ENCODE results near the gene SLC25A28.

The SLC25A28 gene

DNA sequence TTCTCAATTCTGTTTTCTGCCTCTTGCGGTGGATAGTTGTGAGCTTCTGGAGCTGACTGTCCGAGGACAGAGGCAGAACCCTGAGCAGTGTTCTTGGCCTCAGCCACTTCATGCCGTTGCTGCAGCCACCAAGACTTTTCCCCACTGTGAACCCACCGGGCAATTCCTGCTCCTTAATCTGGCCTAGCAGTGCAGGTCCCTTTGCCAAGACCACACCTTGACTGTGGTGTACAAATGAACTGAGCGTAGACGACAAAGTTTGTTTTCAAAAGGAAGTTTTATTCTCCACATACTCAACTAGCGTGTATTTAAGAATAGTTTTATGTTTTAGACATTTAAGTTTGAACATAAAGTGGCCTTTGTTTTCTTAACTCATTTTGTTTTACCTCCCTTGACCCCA, 29.4 kb downstream of the SLC25A28 start:
- DNase-seq (ENCODE audit: low read depth in 2 of 2) = no peak

DNA sequence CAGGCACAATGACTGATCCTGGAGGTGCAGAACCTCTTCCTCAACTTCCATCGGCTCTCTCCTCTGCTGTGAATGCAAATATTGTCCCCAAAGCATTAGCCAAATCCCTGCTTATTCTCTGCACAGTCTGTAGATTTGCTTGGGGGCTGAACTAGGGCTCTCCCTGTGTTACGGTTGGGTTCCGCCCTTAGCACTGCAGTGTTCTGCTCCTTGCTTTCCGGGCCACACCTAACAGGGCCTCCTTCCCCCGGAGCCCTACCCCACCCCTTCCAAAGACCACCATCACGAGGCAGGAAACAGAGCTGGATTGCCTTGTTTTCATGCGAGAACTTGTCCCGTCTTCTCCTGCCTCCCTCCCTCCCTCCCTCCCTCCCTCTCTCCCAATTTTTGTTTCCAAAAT, 36.6 kb downstream of the SLC25A28 start:
- no peak for DNase-seq (ENCODE audit: low read depth in 2 of 2)

DNA sequence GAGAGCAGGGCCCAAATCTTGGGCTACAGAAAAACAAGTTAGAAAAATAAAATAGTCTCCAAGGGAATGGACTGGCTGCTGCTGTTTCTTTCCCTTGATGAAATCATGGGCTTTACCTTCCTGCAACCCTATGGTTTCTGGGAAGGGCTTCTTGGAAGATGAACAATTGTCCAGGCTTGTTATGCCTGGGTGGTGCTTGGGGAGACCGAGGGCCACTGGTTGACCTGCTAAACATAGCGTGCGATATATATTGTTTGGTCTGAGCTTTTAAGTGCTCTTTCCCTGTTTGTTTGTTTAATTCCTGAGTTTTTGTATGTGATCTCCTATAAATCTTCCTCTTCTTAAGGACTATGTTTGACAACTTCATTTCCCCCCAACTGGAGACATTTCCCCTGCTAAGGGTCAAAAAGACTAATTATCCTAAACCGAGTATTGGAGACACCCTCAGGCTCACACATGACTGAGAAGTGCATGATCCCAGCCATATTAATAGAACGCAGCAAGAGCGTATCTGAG, 37.9 kb downstream of the SLC25A28 start:
- no peak for DNase-seq (ENCODE audit: low read depth in 2 of 2)

DNA sequence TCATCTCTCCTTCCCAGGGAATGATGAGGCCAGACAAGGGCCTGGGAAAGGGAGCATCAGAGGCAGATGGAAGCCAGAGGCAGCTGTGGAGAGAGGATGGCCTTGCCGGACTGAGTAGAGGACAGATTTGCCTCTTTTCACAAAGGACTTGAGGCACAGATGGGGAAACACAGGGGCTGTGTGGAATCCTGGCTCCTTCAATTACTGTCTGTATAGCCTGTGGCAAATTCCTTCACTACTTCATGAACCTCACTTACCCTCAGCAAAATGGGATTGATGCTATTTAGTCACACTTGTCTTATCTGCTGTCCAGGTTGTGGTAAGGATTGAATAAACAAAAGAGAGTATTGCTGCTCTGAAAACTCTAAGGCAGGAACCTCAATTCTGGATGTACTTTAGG, 40.3 kb downstream of the SLC25A28 start:
- no peak for DNase-seq (ENCODE audit: low read depth in 2 of 2)

DNA sequence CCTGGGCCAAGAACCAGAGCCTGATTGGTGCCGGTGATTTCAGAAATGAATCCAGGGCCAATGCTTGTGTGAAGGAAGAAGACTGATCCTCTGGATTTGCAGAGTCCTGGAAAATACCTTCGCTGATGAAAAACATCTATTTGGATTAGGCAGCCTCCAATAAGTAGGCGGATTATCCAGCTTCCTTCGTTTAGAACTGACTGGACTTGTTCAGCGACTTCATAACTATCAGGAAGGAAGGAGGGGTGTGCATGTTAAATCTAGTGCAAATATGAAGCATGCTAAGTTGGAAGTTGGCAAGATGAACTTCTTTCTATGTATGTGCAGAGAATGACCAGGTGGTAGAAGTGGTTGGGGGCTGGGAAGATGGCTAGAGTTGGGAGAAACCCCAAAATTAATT, 46.4 kb downstream of the SLC25A28 start:
- no peak for DNase-seq (ENCODE audit: low read depth in 2 of 2)

DNA sequence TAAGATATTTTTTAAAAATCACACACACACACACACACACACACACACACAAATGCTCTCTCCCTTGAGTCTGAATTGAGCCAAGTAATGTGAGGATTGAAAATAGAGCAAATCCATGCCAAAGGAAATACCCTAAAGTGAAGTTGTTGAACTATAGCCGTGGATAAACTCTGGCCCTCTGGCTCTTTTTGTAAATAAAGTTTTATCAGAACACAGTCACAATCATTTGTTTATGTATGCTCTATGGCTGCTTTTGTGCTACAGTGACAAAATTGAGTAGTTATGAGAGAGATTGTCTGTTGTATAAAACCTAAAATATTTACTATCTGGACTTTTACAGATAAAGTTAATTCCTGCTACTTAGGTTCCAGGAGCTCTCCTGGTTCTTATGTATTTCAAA, 48.4 kb downstream of the SLC25A28 start:
- no peak for DNase-seq (ENCODE audit: low read depth in 2 of 2)

DNA sequence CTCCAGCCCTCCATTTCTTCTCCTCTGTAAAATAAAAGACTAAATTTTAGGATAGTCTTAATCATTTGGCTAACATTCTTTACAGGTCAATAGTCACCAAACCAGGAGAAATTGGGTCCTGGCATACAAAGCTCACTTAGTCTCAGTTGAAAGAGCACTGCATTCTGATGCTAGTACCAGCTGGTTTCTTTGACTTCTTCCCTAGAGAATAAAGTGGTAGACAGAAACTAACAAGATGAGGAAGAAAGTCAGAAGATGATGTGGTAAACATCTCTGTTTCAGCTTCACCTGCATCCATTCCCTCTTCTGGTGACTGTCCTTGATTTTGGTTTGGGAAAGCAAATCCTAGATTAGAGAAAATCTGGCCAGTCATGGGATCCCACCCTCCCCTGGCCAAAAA, 50.3 kb downstream of the SLC25A28 start:
- DNase-seq (ENCODE audit: low read depth in 2 of 2) = no peak

DNA sequence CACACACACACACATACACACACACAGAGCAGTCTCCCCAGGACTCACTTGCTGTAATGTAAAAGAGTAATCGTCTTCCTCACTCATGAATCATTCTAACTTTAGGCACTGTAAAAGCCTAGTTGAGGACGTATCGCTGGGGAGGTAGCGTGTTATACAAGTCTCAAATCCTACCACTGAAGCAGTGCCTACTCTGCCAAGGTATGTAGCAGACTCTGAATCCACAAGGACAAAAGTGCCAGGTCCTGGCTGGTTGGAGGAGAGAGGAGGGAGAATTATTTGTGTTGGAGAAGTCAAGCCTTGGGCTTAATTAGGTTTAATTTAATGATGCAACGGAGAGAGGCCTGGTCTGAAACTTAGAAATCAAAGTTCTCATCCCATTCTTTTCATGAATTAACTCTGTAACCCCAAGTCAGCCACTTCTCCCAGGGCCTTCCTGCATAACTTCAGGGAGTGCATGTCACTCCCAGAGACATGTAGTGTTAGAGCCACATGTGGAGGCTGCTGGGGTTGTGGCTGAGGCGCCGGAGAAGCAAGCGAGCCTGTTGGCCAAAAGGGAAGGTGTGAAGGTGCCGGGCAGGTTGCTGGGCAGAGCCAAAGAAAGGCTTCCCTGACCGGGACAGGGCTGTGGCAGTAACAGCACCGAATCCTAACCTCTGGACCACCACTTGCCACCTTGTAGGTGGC, 50.8 kb downstream of the SLC25A28 start:
- no peak for DNase-seq (ENCODE audit: low read depth in 2 of 2)

DNA sequence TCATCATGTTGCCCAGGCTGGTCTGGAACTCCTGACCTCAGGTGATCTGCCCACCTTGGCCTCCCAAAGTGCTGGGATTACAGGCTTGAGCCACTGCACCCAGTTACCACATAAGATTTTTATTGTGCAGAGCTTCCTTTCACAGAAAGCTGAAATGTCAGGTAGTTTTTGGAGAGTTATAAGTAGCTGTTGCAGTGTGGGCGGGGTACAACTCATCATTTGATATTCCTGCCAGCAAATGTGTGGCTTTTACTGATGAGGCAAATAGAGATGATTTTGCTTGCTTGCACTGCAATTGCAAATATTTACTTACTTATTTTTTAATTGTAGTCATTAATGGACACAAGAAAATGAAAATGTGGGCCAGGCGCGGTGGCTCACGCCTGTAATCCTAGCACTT, 55.1 kb downstream of the SLC25A28 start:
- no peak for DNase-seq (ENCODE audit: low read depth in 2 of 2)

DNA sequence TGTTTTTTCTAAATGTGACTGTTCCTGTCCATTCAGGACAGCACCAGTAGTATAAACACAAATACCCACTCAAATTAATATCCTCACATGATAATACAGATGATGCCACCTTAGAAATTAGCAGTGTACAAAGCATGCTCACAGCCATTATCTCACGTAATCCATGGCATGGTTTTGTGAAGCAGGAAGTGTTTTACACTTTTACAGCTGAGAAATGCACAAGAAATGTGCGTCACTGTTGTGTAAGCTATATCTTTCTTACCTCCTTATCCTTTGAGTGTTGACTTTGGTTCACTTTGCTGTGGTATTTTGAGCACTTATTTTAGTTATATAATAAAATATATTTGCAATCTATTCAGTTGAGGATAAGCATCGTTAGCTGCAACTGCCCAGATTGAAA, 55.9 kb downstream of the SLC25A28 start:
- no peak for DNase-seq (ENCODE audit: low read depth in 2 of 2)

DNA sequence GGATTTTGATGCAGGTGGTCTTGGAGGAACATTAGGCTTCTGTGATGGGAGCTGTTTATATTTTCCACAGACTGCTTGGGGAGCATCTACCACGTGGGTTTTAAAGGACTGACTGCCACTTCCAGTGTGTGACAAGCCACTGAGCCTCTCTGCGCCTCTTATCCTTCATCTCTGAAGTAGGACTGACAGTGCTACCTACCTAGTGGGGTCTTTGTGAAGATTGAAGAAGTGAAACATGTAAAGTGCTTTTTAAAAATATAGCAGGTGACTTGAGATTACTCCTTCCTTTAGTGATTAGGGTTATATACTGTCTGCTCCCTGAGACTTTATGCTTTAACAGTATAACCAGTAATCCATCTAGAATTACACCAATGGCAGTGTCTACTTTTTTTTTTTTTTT, 57.6 kb downstream of the SLC25A28 start:
- DNase-seq (ENCODE audit: low read depth in 2 of 2) = no peak
